K562 (cell line): ENCODE results near the gene ADAMTSL2. TPM values are rescaled to one million over a fixed set of nuclear protein-coding genes. Genes with fewer than 3 reads are reported as not detected.
A peak's percentile ranks its signal among the peaks of the same experiment; 100 is the strongest.

Source experiments
- COPS2 ChIP-seq: fragments of 450-650 bp; conservative IDR thresholded peaks from 2 replicates; pipeline ENCODE4 v1.6.1; 2016; ENCODE audit warnings: mild to moderate bottlenecking, moderate library complexity
- FOXK1 ChIP-seq: sonication (generic); formaldehyde crosslinking; IDR thresholded peaks from 2 replicates; pipeline ENCODE4 v1.8.0; 2022; ENCODE audit warnings: missing genetic modification reagents, mild to moderate bottlenecking, borderline replicate concordance
- MAZ ChIP-seq, 2 experiments: fragments of 450-650 bp in 1 of 2; sonication (generic) in 1 of 2; formaldehyde crosslinking; IDR thresholded peaks in 1 of 2; conservative IDR thresholded peaks in 1 of 2; 2 replicates each; pipeline versions ENCODE4 v1.4.0 to v1.5.0; 2020; ENCODE audit warnings: mild to moderate bottlenecking in 1 of 2, missing genetic modification reagents in 1 of 2
- MEF2A ChIP-seq: IDR thresholded peaks from 2 replicates; pipeline ENCODE4 v1.6.1; 2011; ENCODE audit warnings: low read depth, mild to moderate bottlenecking, low read length, moderate library complexity; ENCODE audit not compliant: control insufficient read depth
- MIER1 ChIP-seq: fragments of 450-650 bp; IDR thresholded peaks from 2 replicates; pipeline ENCODE4 v1.6.1; 2016; ENCODE audit warnings: antibody characterized with exemption, mild to moderate bottlenecking, low read depth
- PKNOX1 ChIP-seq: fragments of 450-650 bp; IDR thresholded peaks from 2 replicates; pipeline ENCODE4 v1.6.1; 2016
- RBM34 ChIP-seq: fragments of 200-400 bp; formaldehyde crosslinking; IDR thresholded peaks from 2 replicates; pipeline ENCODE4 v1.6.1; 2018; ENCODE audit warnings: low read length, borderline replicate concordance; ENCODE audit not compliant: insufficient read depth
- TAF15 ChIP-seq: fragments of 200-400 bp; formaldehyde crosslinking; IDR thresholded peaks from 2 replicates; pipeline ENCODE4 v1.6.1; 2017; ENCODE audit warnings: mild to moderate bottlenecking, low read depth, low read length, moderate library complexity
- ZNF140 ChIP-seq: fragments of 250-450 bp; sonication (Bioruptor Pico); IDR thresholded peaks from 2 replicates; pipeline ENCODE4 v1.8.0; 2021; ENCODE audit warnings: moderate library complexity, mild to moderate bottlenecking, inconsistent platforms
- ZNF175 ChIP-seq: fragments of 200-800 bp; sonication (Bioruptor generic); IDR thresholded peaks from 2 replicates; pipeline ENCODE4 v1.6.1; 2016; ENCODE audit warnings: low read depth, mild to moderate bottlenecking, missing genetic modification characterization, missing compliant biosample characterization
- ZNF197 ChIP-seq: fragments of 200-800 bp; sonication (Bioruptor generic); IDR thresholded peaks from 2 replicates; pipeline ENCODE4 v1.6.1; 2016; ENCODE audit warnings: low read depth, missing genetic modification characterization, missing compliant biosample characterization
- ZNF354B ChIP-seq: fragments of 250-450 bp; sonication (Bioruptor Pico); IDR thresholded peaks from 2 replicates; pipeline ENCODE4 v1.4.0; 2020
- ZNF436 ChIP-seq: fragments of 250-450, 450-650 bp; sonication (Bioruptor Pico); formaldehyde crosslinking; IDR thresholded peaks from 2 replicates; pipeline ENCODE4 v1.7.0; 2020; ENCODE audit warnings: mild to moderate bottlenecking
- ZNF699 ChIP-seq: fragments of 250-450 bp; sonication (Bioruptor Pico); IDR thresholded peaks from 2 replicates; pipeline ENCODE4 v1.8.0; 2021; ENCODE audit warnings: mild to moderate bottlenecking, moderate library complexity; ENCODE audit not compliant: insufficient replicate concordance
- polyA plus RNA-seq, 8 experiments: library from polyadenylated mRNA; depleted of rRNA in 4 of 8; stranded (reverse) in 5 of 8; unstranded in 3 of 8; fragments of >200 nt; fragmentation: Nextera tagmentation in 2 of 8; fragmentation: Illumina TruSeq in 1 of 8; extraction: Ambion mirVana in 2 of 8; extraction: Trizol in 1 of 8; gene quantifications; 2 replicates each; pipeline versions ENCODE4 v1.2.1 to v1.2.3, GENCODE V29; 2011 to 2014; ENCODE audit warnings: inconsistent platforms in 1 of 8, missing spikeins in 1 of 8
- total RNA-seq, 7 experiments: library from RNA; depleted of rRNA in 6 of 7; stranded (reverse); fragments of >200 nt in 6 of 7; fragmentation: Illumina TruSeq in 2 of 7; extraction: Trizol in 2 of 7; gene quantifications; 2 replicates each; pipeline versions ENCODE4 v1.2.1 to v1.2.3, GENCODE V29; 2011 to 2021; ENCODE audit warnings: low replicate concordance in 1 of 7
- TF ChIP-seq, protein P1 (sequence below): sonication (generic); formaldehyde crosslinking; IDR thresholded peaks from 2 replicates; pipeline ENCODE4 v1.8.0; 2023; ENCODE audit warnings: missing genetic modification reagents, mild to moderate bottlenecking, borderline replicate concordance
- TF ChIP-seq, protein P2 (sequence below): IDR thresholded peaks from 2 replicates; pipeline ENCODE4 v1.6.1; 2011; ENCODE audit not compliant: insufficient read length; ENCODE audit errors: extremely low read depth
- TF ChIP-seq, protein P3 (sequence below): fragments of 250-450 bp; sonication (Bioruptor Pico); IDR thresholded peaks from 2 replicates; pipeline ENCODE4 v1.4.0; 2020
- TF ChIP-seq, protein P4 (sequence below): sonication (generic); formaldehyde crosslinking; IDR thresholded peaks from 2 replicates; pipeline ENCODE4 v1.8.0; 2022; ENCODE audit warnings: mild to moderate bottlenecking, missing genetic modification reagents

ADAMTSL2 gene
- total and polyA plus RNA-seq, 9 of the 15 experiments (the other 6 are each of a cell fraction or from before 2014, with no cell fraction given): 0.04 TPM; not detected in 8

GRCh38 chr9:133532937-133533668 is 1.4 kb upstream of the ADAMTSL2 start (continued):
- TF ChIP-seq MIER1: no peak
- TF ChIP-seq ZNF197 (CRISPR knock-in tag): no peak
- TF ChIP-seq, protein P1, sequence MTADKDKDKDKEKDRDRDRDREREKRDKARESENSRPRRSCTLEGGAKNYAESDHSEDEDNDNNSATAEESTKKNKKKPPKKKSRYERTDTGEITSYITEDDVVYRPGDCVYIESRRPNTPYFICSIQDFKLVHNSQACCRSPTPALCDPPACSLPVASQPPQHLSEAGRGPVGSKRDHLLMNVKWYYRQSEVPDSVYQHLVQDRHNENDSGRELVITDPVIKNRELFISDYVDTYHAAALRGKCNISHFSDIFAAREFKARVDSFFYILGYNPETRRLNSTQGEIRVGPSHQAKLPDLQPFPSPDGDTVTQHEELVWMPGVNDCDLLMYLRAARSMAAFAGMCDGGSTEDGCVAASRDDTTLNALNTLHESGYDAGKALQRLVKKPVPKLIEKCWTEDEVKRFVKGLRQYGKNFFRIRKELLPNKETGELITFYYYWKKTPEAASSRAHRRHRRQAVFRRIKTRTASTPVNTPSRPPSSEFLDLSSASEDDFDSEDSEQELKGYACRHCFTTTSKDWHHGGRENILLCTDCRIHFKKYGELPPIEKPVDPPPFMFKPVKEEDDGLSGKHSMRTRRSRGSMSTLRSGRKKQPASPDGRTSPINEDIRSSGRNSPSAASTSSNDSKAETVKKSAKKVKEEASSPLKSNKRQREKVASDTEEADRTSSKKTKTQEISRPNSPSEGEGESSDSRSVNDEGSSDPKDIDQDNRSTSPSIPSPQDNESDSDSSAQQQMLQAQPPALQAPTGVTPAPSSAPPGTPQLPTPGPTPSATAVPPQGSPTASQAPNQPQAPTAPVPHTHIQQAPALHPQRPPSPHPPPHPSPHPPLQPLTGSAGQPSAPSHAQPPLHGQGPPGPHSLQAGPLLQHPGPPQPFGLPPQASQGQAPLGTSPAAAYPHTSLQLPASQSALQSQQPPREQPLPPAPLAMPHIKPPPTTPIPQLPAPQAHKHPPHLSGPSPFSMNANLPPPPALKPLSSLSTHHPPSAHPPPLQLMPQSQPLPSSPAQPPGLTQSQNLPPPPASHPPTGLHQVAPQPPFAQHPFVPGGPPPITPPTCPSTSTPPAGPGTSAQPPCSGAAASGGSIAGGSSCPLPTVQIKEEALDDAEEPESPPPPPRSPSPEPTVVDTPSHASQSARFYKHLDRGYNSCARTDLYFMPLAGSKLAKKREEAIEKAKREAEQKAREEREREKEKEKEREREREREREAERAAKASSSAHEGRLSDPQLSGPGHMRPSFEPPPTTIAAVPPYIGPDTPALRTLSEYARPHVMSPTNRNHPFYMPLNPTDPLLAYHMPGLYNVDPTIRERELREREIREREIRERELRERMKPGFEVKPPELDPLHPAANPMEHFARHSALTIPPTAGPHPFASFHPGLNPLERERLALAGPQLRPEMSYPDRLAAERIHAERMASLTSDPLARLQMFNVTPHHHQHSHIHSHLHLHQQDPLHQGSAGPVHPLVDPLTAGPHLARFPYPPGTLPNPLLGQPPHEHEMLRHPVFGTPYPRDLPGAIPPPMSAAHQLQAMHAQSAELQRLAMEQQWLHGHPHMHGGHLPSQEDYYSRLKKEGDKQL (CRISPR knock-in tag): no peak
- no peak for TF ChIP-seq ZNF699 (CRISPR knock-in tag)
- TF ChIP-seq ZNF354B: no peak
- TF ChIP-seq MAZ (CRISPR knock-in tag; conservative IDR thresholded peaks at IDR 0.05 in 1 of 2, IDR thresholded peaks at IDR 0.05 in 1 of 2): 0 out of 4 replicates have a peak, but pooled peaks of 1 of the 2 experiments have one; percentile 20
- TF ChIP-seq, protein P2, sequence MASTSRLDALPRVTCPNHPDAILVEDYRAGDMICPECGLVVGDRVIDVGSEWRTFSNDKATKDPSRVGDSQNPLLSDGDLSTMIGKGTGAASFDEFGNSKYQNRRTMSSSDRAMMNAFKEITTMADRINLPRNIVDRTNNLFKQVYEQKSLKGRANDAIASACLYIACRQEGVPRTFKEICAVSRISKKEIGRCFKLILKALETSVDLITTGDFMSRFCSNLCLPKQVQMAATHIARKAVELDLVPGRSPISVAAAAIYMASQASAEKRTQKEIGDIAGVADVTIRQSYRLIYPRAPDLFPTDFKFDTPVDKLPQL: no peak
- no peak for TF ChIP-seq FOXK1 (CRISPR knock-in tag)
- TF ChIP-seq COPS2: no peak
- peak; percentile 84 for TF ChIP-seq PKNOX1
- TF ChIP-seq MEF2A: no peak
- TF ChIP-seq ZNF436 (CRISPR knock-in tag): no peak
- no peak for TF ChIP-seq ZNF140 (CRISPR knock-in tag)
- no peak for TF ChIP-seq RBM34
- no peak for TF ChIP-seq ZNF175 (CRISPR knock-in tag)
- TF ChIP-seq, protein P3, sequence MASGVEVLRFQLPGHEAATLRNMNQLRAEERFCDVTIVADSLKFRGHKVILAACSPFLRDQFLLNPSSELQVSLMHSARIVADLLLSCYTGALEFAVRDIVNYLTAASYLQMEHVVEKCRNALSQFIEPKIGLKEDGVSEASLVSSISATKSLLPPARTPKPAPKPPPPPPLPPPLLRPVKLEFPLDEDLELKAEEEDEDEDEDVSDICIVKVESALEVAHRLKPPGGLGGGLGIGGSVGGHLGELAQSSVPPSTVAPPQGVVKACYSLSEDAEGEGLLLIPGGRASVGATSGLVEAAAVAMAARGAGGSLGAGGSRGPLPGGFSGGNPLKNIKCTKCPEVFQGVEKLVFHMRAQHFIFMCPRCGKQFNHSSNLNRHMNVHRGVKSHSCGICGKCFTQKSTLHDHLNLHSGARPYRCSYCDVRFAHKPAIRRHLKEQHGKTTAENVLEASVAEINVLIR: no peak
- no peak for TF ChIP-seq TAF15
- TF ChIP-seq, protein P4, sequence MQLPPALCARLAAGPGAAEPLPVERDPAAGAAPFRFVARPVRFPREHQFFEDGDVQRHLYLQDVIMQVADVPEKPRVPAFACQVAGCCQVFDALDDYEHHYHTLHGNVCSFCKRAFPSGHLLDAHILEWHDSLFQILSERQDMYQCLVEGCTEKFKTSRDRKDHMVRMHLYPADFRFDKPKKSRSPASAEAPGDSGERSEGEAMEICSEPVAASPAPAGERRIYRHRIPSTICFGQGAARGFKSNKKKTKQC (CRISPR knock-in tag): no peak
